ENCODE results near the gene PKNOX2.

DNA sequence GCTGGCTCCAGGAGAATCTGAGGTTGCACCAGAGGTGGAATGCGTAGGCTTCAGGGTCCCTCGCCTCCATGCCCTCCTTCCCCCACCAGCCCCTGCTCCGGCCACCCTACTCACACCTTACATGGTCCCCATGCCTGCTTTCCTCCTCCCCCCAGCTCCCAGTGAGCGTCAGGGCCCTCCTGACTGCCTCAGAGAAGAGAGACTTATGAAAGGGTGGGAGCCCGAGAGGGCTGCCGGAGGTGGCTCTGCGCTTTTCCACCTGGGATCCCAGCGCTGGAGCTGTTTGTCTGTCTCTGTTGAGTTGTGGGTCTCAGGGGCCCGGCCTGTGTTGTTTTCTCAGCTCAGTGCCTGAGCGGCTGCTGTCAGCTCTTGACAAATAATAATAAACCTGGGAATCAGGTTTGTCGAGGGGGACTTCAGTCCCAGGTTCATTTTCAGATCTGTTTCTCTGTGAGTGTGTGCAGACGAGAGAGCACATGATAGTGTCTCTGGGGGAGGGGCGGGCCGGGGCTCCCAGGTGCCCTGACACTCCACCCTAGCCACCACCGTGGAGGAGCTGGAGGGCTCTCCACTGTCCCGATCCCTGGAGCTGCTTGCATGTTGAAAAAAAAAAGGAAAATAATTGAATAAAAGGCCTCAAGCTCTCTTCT is 177.9 kb downstream of the PKNOX2 start:
- TF ChIP-seq, protein P1, sequence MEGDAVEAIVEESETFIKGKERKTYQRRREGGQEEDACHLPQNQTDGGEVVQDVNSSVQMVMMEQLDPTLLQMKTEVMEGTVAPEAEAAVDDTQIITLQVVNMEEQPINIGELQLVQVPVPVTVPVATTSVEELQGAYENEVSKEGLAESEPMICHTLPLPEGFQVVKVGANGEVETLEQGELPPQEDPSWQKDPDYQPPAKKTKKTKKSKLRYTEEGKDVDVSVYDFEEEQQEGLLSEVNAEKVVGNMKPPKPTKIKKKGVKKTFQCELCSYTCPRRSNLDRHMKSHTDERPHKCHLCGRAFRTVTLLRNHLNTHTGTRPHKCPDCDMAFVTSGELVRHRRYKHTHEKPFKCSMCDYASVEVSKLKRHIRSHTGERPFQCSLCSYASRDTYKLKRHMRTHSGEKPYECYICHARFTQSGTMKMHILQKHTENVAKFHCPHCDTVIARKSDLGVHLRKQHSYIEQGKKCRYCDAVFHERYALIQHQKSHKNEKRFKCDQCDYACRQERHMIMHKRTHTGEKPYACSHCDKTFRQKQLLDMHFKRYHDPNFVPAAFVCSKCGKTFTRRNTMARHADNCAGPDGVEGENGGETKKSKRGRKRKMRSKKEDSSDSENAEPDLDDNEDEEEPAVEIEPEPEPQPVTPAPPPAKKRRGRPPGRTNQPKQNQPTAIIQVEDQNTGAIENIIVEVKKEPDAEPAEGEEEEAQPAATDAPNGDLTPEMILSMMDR (IDR thresholded peaks at IDR 0.05), result no peak
- TF ChIP-seq MAZ (IDR thresholded peaks at IDR 0.05; ENCODE audit: borderline replicate concordance, low read depth, low read length) (no peak), ESRRA (IDR thresholded peaks at IDR 0.05; ENCODE audit: borderline replicate concordance, low read length) (no peak), ZFP36 (IDR thresholded peaks at IDR 0.05; ENCODE audit: borderline replicate concordance, partially characterized antibody) (no peak), EHMT2 (IDR thresholded peaks at IDR 0.05; ENCODE audit: low read depth) (no peak), CHD2 (IDR thresholded peaks at IDR 0.05; ENCODE audit: low read length, partially characterized antibody) (no peak), RAD21 (conservative IDR thresholded peaks at IDR 0.05 in 1 of 2, IDR thresholded peaks at IDR 0.05 in 1 of 2) (no peak)
- TF ChIP-seq, protein P2, sequence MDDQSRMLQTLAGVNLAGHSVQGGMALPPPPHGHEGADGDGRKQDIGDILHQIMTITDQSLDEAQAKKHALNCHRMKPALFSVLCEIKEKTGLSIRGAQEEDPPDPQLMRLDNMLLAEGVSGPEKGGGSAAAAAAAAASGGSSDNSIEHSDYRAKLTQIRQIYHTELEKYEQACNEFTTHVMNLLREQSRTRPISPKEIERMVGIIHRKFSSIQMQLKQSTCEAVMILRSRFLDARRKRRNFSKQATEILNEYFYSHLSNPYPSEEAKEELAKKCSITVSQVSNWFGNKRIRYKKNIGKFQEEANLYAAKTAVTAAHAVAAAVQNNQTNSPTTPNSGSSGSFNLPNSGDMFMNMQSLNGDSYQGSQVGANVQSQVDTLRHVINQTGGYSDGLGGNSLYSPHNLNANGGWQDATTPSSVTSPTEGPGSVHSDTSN (IDR thresholded peaks at IDR 0.05), result no peak
- TF ChIP-seq, protein P3, sequence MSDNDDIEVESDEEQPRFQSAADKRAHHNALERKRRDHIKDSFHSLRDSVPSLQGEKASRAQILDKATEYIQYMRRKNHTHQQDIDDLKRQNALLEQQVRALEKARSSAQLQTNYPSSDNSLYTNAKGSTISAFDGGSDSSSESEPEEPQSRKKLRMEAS (IDR thresholded peaks at IDR 0.05), result no peak
- TF ChIP-seq, protein P4, sequence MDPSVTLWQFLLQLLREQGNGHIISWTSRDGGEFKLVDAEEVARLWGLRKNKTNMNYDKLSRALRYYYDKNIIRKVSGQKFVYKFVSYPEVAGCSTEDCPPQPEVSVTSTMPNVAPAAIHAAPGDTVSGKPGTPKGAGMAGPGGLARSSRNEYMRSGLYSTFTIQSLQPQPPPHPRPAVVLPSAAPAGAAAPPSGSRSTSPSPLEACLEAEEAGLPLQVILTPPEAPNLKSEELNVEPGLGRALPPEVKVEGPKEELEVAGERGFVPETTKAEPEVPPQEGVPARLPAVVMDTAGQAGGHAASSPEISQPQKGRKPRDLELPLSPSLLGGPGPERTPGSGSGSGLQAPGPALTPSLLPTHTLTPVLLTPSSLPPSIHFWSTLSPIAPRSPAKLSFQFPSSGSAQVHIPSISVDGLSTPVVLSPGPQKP (IDR thresholded peaks at IDR 0.05; ENCODE audit: low read depth, low read length), result no peak

Data from A549 (cell line).